Hematopoietic multipotent progenitor cell treated with erythropoietin and hydrocortisone succinate and interleukin-3 and kit ligand, for 4 days (in vitro differentiated cells): ENCODE data around the gene TUT7.
"Not testable (repeated sequence)": the region's sequence is repeated elsewhere in the genome, so short reads cannot be mapped to it uniquely, and the experiment has no call there.

ENCODE experiments used
- DNase-seq: peaks from one replicate; pipeline ENCODE4 v3.0.0-alpha.2; 2015

The TUT7 gene

DNA sequence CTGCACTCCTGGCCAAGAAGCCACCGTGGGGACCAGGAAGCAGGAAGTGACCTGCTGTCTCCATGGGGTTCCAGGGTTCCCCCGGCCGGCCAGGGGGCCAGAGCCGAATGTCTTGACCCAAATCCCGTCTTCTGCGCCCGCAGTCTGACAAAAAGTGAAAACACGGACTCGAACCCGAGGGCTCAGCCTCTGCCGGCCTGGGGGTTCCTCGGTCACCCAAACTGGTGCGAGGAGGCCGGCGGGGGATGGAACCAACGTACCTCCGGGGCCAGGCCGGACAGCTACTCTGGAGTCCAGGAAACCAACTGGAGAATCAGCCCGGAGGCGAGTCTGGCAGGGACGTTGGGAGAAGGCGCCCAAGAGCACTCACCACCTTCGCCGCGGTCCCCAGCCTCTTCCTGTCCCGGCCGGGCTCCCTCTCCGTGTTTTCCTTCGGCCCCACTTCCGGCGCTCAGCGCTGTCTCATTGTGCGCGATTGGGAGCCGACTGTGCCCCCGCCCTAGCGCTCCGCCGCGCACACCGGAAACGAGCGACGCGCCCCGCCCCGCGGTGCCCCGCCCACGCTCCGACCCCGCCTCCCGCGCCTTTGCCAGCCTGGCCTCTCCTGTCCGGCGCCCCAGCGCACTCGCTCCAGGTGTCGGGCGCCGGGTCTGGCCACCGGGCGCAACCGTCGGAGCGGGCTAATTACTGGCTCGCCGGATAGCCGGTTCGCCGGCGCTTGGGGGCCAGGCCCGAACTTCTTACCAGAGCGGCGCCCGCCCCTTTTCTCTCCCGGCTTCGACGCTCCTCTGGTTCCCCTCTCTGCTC, at the start of gene TUT7:
Gene TUT7, minus strand, starts transcription at position 400 of the 807 bp plus-strand sequence. CDS start 1,211 bp downstream, outside the sequence.
- DNase-seq: peak; percentile 98

- peak; percentile 68 for DNase-seq
These were observed 48.4 kb upstream of the TUT7 start for GRCh38 chr9:86402591-86402990.

GRCh38 chr9:86396412-86396811, 42.2 kb upstream of the TUT7 start:
- DNase-seq: no peak

DNA sequence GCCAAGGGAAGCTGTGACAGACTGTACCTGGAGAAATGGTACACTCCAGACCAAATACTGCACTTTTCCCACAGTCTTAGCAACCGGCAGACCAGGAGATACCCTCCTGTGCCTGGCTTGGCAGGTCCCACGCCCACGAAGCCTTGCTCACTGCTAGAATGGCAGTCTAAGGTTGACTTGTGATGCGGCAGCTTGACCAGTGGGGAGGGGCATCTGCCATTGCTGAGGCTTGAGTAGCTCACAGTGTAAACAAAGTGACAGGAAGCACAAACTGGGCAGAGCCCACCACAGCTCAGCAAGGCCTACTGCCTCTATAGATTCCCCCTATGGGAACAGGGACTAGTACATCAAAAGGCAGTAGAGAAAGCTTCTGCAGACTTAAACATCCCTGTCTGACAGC, 36.0 kb upstream of the TUT7 start:
- not testable (repeated sequence) for DNase-seq

DNA sequence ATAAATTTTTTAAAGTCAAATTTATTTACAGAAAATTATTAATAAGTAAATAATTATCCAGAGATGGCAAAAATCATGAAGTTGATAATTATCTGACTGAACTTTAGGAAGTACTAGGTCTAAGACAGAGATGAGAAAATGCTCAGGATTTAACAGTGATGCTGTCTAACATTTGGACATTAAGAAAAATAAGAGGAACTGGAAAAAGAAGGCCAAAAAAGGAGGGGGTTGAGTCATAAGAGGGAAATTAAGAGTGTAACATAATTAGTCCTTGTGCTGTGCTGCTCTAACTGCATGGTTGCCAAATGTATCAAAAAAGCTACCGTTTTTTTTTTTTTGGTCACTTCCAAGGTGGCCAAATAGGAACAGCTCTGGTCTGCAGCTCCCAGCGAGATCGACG, 35.4 kb upstream of the TUT7 start:
- DNase-seq: no peak

DNA sequence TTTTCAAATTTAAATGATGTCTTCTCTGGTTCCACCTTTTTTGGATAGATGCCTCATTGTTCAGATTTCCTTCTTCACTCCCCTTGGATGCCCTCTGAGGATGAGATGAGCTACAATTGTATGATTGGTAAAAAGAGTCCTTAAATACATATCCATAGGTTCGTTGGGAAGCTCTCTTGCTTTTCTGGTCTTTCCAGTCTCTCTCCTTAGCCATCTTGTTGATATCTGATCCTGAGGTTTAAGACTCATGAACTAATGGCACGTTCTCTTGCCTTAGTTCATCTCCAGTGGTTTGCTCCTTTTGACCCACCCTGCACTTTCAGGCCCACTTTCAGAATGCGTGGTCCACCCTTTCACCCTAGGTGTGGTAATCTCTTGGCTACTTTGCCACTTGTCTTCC, 33.2 kb upstream of the TUT7 start:
- DNase-seq: no peak

GRCh38 chr9:86383000-86383399, 28.8 kb upstream of the TUT7 start:
- not testable (repeated sequence) for DNase-seq

DNA sequence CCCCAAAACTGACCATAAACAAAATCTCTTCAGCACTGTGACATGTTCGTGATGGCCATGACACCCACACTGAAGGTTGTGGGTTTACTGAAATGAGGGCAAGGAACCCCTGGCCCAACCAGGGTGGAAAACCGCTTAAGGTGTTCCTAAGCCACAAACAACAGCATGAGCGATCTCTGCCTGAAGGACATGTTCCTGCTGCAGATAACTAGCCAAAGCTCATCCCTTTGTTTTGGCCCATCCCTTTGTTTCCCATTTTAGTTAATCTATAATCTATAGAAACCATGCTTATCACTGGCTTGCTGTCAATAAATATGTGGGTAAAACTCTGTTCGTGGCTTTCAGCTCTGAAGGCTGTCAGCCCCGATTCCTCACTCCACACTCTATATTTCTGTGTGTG, 21.8 kb upstream of the TUT7 start:
- DNase-seq: no peak

DNA sequence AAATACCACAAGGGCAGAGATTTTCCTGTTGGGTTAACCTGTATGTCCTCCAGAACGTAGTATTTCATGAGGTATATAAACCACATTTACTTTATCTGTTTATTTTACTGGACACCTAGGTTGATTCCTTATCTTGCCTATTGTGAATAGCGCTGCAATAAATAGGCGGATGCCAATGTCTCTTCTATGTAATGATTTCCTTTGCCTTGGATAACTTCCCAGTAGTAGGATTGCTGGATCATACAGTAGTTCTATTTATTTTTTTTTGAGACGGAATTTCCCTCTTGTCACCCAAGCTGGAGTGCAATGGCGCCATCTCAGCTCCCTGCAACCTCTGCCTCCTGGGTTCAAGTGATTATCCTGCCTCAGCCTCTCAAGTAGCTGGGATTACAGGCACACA, 15.6 kb upstream of the TUT7 start:
- DNase-seq: no peak

GRCh38 chr9:86368871-86369521, 14.8 kb upstream of the TUT7 start:
- DNase-seq: no peak

DNA sequence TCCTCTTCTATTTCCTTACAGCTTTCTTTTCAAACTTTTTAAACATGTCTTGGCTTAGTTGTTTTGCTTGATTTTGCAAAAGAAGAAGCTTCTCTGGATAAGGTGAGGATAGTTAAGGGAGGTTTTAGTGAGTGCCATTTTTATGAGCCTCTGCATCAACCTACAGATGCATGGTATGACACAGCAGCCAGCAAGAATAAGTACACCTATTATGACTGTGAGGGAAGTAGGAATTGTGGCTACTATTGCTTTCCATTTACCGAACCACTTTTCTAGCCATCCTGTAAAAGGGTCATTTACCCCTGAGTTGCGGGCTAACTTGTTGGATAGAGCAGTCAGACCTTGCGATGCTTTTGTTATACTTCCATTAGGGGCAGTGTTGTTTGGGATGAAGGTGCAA, 7.0 kb upstream of the TUT7 start:
- DNase-seq: no peak

- no peak for DNase-seq
These were observed 5.1 kb upstream of the TUT7 start for GRCh38 chr9:86359151-86359879.

DNA sequence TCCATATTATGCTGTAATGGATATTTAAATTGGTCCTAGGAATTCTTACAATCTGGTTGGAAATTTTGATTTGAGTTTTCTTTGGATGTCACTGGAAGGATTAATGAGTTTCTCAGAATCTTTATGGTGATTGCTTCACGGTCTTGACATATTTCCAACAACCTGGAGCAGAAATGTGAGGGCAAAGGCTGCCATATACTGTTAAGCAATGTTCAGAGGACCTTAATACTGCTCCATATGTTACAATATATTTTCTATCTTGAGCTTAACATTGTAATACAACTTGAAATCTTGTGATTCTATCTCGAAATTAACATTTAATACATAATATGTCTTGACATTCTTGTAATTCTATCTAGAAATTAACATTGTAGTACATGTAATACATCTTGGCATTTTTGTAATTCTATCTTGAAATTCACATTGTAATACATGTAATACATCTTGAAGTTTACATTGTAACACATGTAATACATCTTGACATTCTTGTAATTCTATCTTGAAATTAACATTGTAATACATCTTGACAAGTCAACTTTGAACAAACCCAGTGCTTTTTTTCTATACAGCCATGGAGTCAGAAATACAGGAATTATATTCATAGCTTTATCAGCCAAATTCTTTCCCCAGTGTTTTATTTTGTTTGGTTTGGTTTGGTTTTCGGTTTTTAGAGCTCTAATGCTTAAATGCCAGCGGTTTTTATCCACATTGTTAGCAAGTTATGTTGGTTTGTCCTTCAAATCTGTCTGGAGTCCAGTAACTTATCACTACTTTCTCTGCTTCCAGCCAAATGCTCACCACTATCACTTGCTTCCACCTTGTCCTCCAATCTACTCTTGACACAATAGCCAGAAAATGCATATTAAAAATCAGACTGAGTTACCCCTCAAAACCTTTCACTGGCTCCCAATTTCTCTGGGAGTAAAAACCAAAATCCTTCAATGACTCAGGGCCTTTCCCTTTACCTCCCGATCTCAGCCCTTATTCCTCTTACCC, 3.0 kb upstream of the TUT7 start:
- DNase-seq: peak; percentile 20

- DNase-seq: peak; percentile 22
These were observed 1.6 kb upstream of the TUT7 start for GRCh38 chr9:86355814-86356213.

DNA sequence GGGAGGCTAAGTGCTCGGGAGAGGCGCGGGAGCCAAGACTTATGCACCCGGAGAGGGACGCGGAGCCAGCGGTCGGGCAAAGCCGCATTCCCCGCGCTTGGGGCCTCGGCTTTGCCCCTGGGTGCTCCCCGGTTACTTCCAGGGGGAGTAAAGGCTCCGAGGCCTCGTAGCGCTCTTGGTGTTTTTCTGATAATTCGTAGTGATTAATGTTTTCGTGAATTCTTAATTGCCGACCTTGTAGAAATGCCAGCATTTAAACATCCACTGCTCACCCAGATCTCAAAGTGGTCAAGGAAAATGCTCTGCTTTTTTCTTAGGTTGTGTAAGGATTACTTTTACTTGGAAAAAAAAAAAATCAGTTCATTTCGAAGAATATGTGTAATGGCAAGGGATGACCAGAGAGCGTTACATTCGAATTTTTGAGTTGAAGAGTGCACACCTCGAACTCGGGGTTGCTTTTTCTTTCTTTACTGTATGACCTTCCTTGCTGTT, 654 bp upstream of the TUT7 start:
- peak; percentile 44 for DNase-seq

DNA sequence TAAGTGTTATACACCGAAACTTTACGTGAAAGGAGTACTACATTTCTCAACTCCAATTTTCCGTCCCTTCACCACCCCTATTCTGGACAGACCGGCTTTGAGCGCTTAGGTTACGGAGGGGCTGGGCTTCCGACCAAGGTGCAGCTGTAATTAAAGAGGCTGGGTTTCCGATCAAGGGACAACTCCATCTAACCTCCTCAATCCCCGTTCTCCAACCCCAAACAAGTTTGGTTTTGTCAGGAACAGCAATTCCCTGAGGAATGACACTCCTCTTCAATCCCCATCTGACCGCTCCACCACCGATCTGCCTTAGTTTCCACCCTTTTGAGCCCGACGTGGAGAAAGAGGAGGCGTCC, 577 bp downstream of the TUT7 start:
- DNase-seq: peak; percentile 53

DNA sequence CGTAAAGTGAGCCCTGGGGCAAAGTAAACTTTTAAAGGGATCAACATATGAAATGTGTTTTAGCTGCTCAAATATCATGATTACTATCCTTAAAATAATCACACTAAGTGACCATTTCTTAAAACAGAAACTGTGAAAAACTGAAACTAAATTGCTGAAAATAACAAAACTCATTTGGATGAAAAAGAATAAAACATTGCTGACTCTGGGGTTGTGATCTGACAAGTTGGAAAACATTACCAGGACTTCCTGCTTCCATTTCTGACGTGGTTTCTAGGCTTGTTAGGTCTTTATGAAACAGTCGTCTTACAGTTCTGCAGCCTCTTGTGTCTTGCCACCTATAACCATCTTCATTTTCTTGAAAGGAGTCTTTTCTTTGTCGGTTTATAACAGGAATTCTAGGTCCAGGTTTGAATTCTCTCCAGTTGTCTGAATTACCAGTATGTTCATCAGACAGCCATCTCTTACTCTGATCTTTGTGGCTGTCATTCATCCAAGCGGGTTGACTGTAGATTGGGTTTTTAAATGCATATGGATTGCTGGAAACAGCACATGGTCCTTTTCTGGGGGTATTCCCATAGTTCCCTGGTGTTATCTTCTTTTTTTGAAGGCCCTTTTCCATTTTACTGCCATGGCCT, 1.7 kb downstream of the TUT7 start:
- peak; percentile 22 for DNase-seq

DNA sequence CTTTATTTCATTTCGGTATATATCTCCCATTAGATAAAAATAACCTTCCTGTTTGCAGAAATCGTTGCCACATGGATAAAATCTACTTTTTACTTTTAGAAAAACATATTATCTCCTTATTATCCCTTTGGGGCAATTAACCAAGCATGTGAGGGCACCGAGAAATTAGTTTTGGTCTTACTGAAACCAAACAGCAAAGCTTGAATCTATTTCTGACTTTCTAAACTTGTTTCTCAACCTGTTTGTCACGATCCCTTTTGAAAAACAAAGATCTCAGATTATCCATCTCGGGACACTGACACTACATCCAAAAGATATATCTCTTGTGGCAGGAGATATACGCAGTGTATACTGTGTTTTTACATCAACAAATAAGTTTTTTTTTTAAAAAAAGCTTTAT, 2.3 kb downstream of the TUT7 start:
- no peak for DNase-seq

- DNase-seq: peak; percentile 57
These were observed 4.0 kb downstream of the TUT7 start for GRCh38 chr9:86350006-86350760.

DNA sequence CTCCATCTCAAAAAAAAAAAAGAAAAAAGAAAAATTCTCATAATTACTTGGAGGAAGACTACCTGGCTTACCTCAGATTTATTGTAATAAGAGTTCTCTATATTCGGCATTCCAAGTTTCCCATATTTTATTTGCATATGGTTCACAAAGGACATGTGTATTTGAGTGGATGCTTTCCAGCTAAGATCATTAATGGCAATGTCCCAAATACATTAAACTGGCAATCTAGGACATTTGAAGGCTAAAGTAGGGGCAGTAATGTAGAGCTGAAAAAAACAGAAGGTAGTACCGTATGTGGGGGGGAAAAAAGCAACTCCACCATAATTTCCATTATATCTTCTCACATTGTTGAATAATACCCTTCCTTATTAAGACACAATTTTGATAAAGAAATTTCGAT, 4.9 kb downstream of the TUT7 start:
- DNase-seq: no peak

DNA sequence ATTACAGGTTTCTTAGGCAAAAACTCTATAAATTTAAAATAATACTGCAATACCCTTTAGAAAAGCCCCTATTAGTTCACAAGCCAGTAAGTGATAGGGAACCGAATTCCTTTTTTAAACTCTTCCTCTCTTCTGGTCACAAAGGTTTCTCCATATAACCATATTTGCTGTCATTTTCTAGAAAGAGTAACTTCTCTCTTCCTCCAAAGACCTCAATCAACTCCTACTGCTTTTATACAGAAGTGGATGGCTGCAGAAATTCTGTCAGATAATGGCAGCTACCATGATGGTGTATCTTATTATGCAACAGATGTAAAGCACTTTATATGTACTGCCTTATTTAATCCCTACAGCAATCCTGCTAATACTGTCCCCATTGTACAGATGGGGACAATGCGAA, 6.2 kb downstream of the TUT7 start:
- DNase-seq: peak; percentile 32
